ENCODE data around the gene TSPAN31. TPM values are rescaled to one million over a fixed set of nuclear protein-coding genes. Genes with fewer than 3 reads are reported as not detected.
A peak's percentile ranks its signal among the peaks of the same experiment; 100 is the strongest.

Gene TSPAN31
- total and polyA plus RNA-seq, 9 of the 15 experiments (the other 6 are each of a cell fraction or from before 2014, with no cell fraction given), result 11.3 to 26.4 (median 14.3) TPM

GRCh38 chr12:57782608-57783465 is 38.0 kb downstream of the TSPAN31 start, which contains the start of gene TSFM (continued):
- TF ChIP-seq ZNF639 (CRISPR knock-in tag; conservative IDR thresholded peaks at IDR 0.05 in 1 of 2, IDR thresholded peaks at IDR 0.05 in 1 of 2) (peak in 1 of 2 experiments; percentile 91; a peak in 2 of 4 replicates), COPS2 (conservative IDR thresholded peaks at IDR 0.05) (no peak), BHLHE40 (IDR thresholded peaks at IDR 0.05; ENCODE audit: low read length) (0 out of 2 replicates have a peak, but pooled peaks have one; percentile 36), KLF10 (CRISPR knock-in tag; IDR thresholded peaks at IDR 0.05) (no peak), ZNF23 (CRISPR knock-in tag; IDR thresholded peaks at IDR 0.05) (no peak), MLX (CRISPR knock-in tag; conservative IDR thresholded peaks at IDR 0.05) (no peak), HEY1 (CRISPR knock-in tag; IDR thresholded peaks at IDR 0.05; ENCODE audit: borderline replicate concordance) (no peak), PTBP1 (IDR thresholded peaks at IDR 0.05; ENCODE audit: low read depth, low read length) (0 out of 2 replicates have a peak, but pooled peaks have one; percentile 40), ARHGAP35 (IDR thresholded peaks at IDR 0.05; ENCODE audit: partially characterized antibody) (no peak), ZNF444 (CRISPR knock-in tag; IDR thresholded peaks at IDR 0.05) (no peak), ARID2 (IDR thresholded peaks at IDR 0.05) (no peak), CTCFL (IDR thresholded peaks at IDR 0.05; ENCODE audit: borderline replicate concordance, insufficient read depth, low read depth, low read length, poor library complexity, severe bottlenecking) (peak; percentile 92), POLR2A (conservative IDR thresholded peaks at IDR 0.05) (peak; percentile 97), ZNF77 (CRISPR knock-in tag; IDR thresholded peaks at IDR 0.05) (no peak), OTX1 (CRISPR knock-in tag; IDR thresholded peaks at IDR 0.05) (no peak), NEUROD1 (IDR thresholded peaks at IDR 0.05; ENCODE audit: borderline replicate concordance, low read depth, low read length, partially characterized antibody) (peak; percentile 94), ZNF124 (CRISPR knock-in tag; IDR thresholded peaks at IDR 0.05) (no peak), THRA (IDR thresholded peaks at IDR 0.05) (no peak), MBD1 (CRISPR knock-in tag; IDR thresholded peaks at IDR 0.05) (no peak), ARNT (IDR thresholded peaks at IDR 0.05) (peak in 1 of 2 experiments; percentile 67; a peak in 1 of 4 replicates), PCBP1 (IDR thresholded peaks at IDR 0.05; ENCODE audit: low read depth, low read length, poor library complexity, severe bottlenecking) (no peak)

Data from K562 (cell line).